ENCODE measurements around the gene APOBEC3A.
"Not testable (repeated sequence)": the region's sequence is repeated elsewhere in the genome, so short reads cannot be mapped to it uniquely, and the experiment has no call there.

Gene APOBEC3A

DNA sequence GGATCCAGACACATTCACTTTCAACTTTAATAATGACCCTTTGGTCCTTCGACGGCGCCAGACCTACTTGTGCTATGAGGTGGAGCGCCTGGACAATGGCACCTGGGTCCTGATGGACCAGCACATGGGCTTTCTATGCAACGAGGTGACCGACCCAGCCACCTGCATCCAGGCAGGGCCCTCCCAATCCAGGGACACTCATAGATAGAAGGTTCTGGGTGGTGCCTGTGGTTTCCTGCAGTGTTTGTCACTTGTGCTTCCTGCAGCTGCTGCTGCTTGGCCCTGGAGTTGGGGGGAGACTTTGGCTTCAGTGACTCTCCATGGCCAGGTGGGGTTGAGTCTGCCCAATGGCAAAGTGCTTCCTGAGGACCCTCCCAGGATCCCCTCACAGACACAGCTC, 32.1 kb downstream of the APOBEC3A start:
- TF ChIP-seq, protein P1, sequence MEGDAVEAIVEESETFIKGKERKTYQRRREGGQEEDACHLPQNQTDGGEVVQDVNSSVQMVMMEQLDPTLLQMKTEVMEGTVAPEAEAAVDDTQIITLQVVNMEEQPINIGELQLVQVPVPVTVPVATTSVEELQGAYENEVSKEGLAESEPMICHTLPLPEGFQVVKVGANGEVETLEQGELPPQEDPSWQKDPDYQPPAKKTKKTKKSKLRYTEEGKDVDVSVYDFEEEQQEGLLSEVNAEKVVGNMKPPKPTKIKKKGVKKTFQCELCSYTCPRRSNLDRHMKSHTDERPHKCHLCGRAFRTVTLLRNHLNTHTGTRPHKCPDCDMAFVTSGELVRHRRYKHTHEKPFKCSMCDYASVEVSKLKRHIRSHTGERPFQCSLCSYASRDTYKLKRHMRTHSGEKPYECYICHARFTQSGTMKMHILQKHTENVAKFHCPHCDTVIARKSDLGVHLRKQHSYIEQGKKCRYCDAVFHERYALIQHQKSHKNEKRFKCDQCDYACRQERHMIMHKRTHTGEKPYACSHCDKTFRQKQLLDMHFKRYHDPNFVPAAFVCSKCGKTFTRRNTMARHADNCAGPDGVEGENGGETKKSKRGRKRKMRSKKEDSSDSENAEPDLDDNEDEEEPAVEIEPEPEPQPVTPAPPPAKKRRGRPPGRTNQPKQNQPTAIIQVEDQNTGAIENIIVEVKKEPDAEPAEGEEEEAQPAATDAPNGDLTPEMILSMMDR (conservative IDR thresholded peaks at IDR 0.05; ENCODE audit: low read depth, low read length) = no peak
- no peak overlapping the region for H3K4me3 ChIP-seq (ENCODE audit: low read length)
- no peak for DNase-seq (ENCODE audit: low read depth)

DNA sequence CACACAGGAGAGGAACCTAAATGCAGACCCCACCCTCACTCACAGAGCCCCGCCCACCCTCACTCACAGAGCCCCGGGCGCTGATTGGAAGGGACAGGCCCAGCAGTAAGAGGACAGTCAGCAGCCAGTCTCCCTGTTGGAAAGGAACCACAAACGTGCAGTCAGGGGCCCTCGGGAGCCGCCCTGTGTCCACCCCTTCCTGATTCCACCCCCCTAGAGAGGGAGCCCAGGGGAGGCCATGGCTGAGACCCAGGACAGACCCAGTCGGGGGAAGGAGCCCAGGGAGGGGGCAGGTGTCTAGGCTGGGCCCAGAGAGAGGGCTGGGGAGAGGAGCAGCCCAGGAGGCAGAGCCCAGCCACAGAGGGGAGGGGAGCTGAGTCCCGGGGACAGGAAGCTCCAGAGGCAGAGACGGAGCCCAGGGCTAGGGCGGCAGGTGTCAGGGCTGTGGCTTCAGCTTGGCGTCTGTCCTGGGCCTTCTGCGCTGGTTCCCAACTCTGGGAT, 35.5 kb downstream of the APOBEC3A start:
- DNase-seq (ENCODE audit: low read depth); H3K4me3 ChIP-seq (ENCODE audit: low read length): not testable (repeated sequence)

DNA sequence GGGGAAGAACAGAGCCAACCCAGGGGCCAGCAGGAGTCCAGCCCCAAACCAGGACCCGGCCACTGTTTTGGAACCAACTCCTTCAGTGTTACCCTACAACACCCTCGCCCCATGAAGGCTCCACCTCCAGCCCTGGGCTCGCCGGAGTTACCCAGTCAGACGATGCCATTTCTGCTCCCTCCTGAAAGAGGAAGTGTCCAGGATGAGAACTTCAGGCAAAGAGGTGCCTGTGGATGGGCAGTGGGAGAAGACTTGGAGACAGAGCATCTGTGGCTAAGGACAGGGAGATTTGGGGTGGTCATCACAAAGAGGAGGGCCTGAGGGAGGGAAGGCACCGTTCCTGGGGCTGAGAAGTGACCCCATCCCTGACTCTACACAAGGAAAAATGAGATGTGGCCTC, 38.7 kb downstream of the APOBEC3A start:
- DNase-seq (ENCODE audit: low read depth) = no peak
- TF ChIP-seq, protein P1 (conservative IDR thresholded peaks at IDR 0.05; ENCODE audit: low read depth, low read length) = no peak
- no peak overlapping the region for H3K4me3 ChIP-seq (ENCODE audit: low read length)

DNA sequence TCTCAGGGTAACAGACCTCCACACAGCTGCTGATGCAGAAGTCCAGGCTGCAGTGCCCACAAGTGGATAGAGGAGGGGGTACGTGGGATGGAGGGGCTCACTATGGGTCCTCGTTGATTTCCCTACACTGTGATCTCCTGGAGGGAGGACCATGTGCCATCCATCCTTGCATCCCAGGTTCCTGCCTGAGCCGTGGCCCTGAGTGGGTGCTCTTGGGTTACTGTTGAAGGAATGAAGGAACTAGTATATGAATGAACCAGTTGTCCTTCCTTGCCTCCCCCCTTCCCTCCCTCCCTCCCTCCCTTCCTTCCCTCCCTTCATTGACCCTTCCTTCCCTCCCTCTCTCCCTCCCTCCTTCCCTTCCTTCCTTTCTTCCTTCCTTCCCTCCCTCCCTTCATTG, 40.1 kb downstream of the APOBEC3A start:
- no peak for DNase-seq (ENCODE audit: low read depth)
- TF ChIP-seq, protein P1 (conservative IDR thresholded peaks at IDR 0.05; ENCODE audit: low read depth, low read length) = no peak
- H3K4me3 ChIP-seq (ENCODE audit: low read length) = no peak overlapping the region

DNA sequence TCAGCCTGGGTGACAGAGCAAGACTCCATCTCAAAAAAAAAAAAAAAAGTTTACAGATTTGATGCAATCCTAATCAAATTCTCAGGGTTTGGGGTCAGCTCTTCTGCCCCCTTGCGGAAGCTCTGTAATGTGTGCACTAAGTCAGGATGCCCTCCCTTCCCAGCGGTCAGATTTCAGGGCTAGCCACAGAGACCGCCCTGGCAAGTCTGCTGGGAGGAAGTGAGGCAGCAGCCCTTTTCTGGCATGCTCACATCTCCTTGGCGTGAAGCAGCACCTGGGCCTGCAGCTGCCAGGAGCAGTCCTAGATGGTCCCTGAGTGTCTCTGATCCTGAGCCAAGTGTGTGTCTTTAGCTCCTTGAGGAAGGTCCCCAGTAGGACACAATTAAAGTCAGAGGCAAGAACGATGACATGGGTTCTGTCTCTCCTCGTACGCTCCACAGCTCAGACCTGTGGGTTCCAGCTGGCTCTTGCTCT, 45.8 kb downstream of the APOBEC3A start:
- H3K4me3 ChIP-seq (ENCODE audit: low read length) = no peak overlapping the region
- TF ChIP-seq, protein P1 (conservative IDR thresholded peaks at IDR 0.05; ENCODE audit: low read depth, low read length) = peak; percentile 77
- DNase-seq (ENCODE audit: low read depth) = no peak

DNA sequence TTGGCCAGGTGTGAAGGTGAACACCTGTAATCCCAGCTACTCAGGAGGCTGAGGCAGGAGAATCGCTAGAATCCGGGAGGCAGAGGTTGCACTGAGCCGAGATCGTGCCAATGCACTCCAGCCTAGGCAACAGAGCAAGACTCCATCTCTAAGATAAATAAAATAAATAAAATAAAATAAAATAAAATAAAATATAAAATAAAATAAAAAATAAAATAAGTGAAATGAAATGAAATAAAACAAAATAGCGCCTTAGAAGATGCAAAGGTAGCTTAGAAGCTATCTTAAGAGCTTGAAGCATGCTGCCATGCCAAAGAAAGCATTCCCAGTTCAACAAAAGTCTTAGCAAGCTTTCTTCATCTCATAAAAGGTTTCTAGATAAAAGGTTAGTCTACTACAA, 49.8 kb downstream of the APOBEC3A start:
- TF ChIP-seq, protein P1 (conservative IDR thresholded peaks at IDR 0.05; ENCODE audit: low read depth, low read length) = no peak
- DNase-seq (ENCODE audit: low read depth) = no peak
- H3K4me3 ChIP-seq (ENCODE audit: low read length) = no peak overlapping the region

DNA sequence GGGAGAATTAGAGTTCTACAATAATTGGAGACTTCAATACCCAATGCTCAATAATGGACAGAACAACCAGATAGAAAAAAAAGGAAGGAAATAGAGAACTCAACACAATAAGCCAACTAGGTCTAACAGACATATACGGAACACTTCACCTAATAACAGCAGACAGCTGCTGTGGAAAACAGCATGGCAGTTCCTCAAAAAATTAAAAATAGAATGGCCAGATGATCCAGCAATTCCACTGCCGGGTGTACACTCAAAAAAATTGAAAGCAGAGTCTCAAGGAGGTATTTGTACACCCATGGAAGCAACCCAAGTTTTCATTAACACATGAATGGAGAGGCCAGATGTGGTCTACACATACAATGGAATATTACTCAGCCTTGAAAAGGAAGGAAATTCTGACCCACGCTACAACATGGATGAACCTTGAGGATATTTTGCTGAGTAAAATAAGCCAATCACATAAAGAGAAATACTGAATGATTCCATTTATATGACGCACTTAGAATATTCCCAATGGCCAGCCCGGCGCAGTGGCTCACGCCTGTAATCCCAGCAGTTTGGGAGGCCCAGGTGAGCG, 51.0 kb downstream of the APOBEC3A start:
- H3K4me3 ChIP-seq (ENCODE audit: low read length); DNase-seq (ENCODE audit: low read depth): not testable (repeated sequence)

DNA sequence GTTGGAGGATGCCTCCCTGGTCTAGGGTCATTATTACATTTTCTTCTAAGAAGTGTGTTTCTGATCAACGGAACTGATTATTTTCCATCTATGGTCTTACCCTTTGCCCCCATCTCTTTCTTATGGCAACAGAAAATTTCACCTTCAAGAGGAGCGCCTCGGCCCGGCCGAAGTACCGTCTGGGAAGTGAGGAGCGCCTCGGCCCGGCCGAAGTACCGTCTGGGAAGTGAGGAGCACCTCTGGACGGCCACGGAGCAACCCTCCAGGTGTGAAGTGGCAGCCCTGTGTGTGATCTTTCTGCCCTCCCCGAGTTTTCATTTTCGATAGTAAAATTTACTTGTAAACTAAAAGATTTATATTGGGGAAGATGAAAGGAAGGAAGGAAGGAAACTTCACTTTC, 53.5 kb downstream of the APOBEC3A start:
- H3K4me3 ChIP-seq (ENCODE audit: low read length) = no peak overlapping the region
- TF ChIP-seq, protein P1 (conservative IDR thresholded peaks at IDR 0.05; ENCODE audit: low read depth, low read length) = no peak
- DNase-seq (ENCODE audit: low read depth) = no peak

Measured in retinal pigment epithelial cell (primary cell).